Measurements from ENCODE around the gene AGAP1. TPM values are rescaled to one million over a fixed set of nuclear protein-coding genes. Genes with fewer than 3 reads are reported as not detected.

Gene AGAP1
- total RNA-seq, 1 experiment from 2014 or later = 25.8 TPM

DNA sequence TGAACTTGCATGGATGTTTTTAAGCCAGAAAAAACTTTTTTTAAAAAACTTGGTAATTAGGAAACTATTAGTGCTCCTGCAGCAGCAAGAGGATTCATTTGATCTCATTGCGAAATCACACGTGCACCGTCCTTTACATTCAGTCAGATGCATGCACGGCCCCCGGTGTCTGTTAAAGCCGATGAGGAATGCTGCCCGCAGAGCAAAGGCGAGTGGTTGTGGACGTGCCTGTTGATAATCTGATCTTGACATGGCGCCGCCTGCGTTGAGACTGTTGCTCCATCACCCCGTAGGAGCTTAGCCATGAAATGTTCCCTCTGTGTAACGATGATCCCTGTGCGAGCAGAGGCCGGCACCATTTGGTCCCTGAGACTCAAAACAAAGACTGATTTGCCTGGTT, 374.4 kb downstream of the AGAP1 start:
- Histone ChIP-seq H3T11ph (ENCODE audit: low read length) (no peak overlapping the region), H4K8ac (replicated peaks; ENCODE audit: insufficient read length, low read depth, low read length) (no peak overlapping the region), H3K14ac (ENCODE audit: insufficient read depth, low read length) (no peak overlapping the region), H3K4ac (ENCODE audit: low read depth, low read length) (no peak overlapping the region), H2BK120ac (ENCODE audit: low read depth, low read length, poor library complexity, severe bottlenecking) (no peak overlapping the region), H3K79me2 (ENCODE audit: insufficient read depth, low read length) (no peaks in the 10 kb centered on the region), H3K4me1 (ENCODE audit: insufficient read depth, low read length) (peaks cover 9% of the 10 kb centered on the region; the same call in 1 of the 2 replicates), H2AK5ac (ENCODE audit: insufficient read length, low read length) (no peak overlapping the region), H2BK20ac (ENCODE audit: low read depth, low read length, poor library complexity, severe bottlenecking) (no peak overlapping the region), H3K4me2 (ENCODE audit: insufficient read depth, insufficient read length, low read length) (no peak overlapping the region), H2BK12ac (ENCODE audit: insufficient read length, low read depth, low read length) (no peak overlapping the region), H4K91ac (ENCODE audit: insufficient read length, low read depth, low read length) (no peak overlapping the region), H3K9ac (ENCODE audit: extremely low read depth, insufficient read length, low read length) (no peak overlapping the region), H3K23me2 (ENCODE audit: insufficient read length, low read depth, low read length, poor library complexity, severe bottlenecking) (no peaks in the 10 kb centered on the region), H2BK5ac (ENCODE audit: insufficient read length, low read length) (no peak overlapping the region), H3K27me3 (ENCODE audit: insufficient read depth, low read length) (no peaks in the 10 kb centered on the region), H2AFZ (ENCODE audit: low read length) (no peak overlapping the region), H3K23ac (ENCODE audit: insufficient read length, low read depth, low read length) (no peak overlapping the region), H3K79me1 (ENCODE audit: insufficient read depth, low read depth, low read length, poor library complexity, severe bottlenecking) (no peaks in the 10 kb centered on the region), H4K20me1 (ENCODE audit: control insufficient read depth, insufficient read depth, insufficient read length) (no peaks in the 10 kb centered on the region), H3K56ac (ENCODE audit: insufficient read length, low read depth, low read length) (no peak overlapping the region), H3K18ac (ENCODE audit: insufficient read length, low read depth, low read length) (no peak overlapping the region), H4K5ac (ENCODE audit: insufficient read length, low read depth, low read length) (no peak overlapping the region), H3K9me3 (ENCODE audit: control insufficient read depth, low read depth, low read length) (no peaks in the 10 kb centered on the region), H2BK15ac (ENCODE audit: low read depth, low read length) (no peak overlapping the region), H3K27ac (ENCODE audit: insufficient read length, low read depth, low read length) (no peak overlapping the region)
- no peak overlapping the region for H3K27ac Mint-ChIP-seq
- DNase-seq = no peak
- H3K27me3 Mint-ChIP-seq (ENCODE audit: low read depth) = no peaks in the 10 kb centered on the region
- peaks cover 29 to 46% of the 10 kb centered on the region in 2 experiments for H3K4me1 Mint-ChIP-seq
- H3K36me3 Mint-ChIP-seq (ENCODE audit: insufficient read depth in 1 of 3, low read depth in 3 of 3) = peaks cover 9 to 18% (median 9%) of the 10 kb centered on the region in 3 experiments
- H3K9me3 Mint-ChIP-seq = peaks cover 8% of the 10 kb centered on the region in 2 experiments; a peak in 4 of 5 replicates
- no peak overlapping the region for H3K4me3 Mint-ChIP-seq
- no CpG with 5 or more reads among the region's 16 CpGs for WGBS (ENCODE audit: extremely low coverage, insufficient read length, low lambda C conversion rate)
- TF ChIP-seq, protein P1, sequence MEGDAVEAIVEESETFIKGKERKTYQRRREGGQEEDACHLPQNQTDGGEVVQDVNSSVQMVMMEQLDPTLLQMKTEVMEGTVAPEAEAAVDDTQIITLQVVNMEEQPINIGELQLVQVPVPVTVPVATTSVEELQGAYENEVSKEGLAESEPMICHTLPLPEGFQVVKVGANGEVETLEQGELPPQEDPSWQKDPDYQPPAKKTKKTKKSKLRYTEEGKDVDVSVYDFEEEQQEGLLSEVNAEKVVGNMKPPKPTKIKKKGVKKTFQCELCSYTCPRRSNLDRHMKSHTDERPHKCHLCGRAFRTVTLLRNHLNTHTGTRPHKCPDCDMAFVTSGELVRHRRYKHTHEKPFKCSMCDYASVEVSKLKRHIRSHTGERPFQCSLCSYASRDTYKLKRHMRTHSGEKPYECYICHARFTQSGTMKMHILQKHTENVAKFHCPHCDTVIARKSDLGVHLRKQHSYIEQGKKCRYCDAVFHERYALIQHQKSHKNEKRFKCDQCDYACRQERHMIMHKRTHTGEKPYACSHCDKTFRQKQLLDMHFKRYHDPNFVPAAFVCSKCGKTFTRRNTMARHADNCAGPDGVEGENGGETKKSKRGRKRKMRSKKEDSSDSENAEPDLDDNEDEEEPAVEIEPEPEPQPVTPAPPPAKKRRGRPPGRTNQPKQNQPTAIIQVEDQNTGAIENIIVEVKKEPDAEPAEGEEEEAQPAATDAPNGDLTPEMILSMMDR (conservative IDR thresholded peaks at IDR 0.05) = no peak

All from H9 (cell line).